HPDE6-E6E7 (cell line): ENCODE results near the gene TBX1.
"Not testable (repeated sequence)": the region's sequence is repeated elsewhere in the genome, so short reads cannot be mapped to it uniquely, and the experiment has no call there.

Experiments
- DNase-seq: peaks from one replicate; pipeline ENCODE4 v3.0.0; 2011; ENCODE audit warnings: missing footprints; ENCODE audit errors: extremely low spot score

The TBX1 gene

GRCh38 chr22:19784384-19785175 lies 24.0 kb downstream of the TBX1 start:
- no peak for DNase-seq

GRCh38 chr22:19785461-19786263 lies 25.1 kb downstream of the TBX1 start:
- DNase-seq = no peak

GRCh38 chr22:19786264-19786585 lies 25.6 kb downstream of the TBX1 start:
- DNase-seq = no peak

GRCh38 chr22:19786959-19787848 lies 26.6 kb downstream of the TBX1 start:
- DNase-seq = no peak

- no peak for DNase-seq
Measured at GRCh38 chr22:19787849-19788141, 27.2 kb downstream of the TBX1 start.

DNA sequence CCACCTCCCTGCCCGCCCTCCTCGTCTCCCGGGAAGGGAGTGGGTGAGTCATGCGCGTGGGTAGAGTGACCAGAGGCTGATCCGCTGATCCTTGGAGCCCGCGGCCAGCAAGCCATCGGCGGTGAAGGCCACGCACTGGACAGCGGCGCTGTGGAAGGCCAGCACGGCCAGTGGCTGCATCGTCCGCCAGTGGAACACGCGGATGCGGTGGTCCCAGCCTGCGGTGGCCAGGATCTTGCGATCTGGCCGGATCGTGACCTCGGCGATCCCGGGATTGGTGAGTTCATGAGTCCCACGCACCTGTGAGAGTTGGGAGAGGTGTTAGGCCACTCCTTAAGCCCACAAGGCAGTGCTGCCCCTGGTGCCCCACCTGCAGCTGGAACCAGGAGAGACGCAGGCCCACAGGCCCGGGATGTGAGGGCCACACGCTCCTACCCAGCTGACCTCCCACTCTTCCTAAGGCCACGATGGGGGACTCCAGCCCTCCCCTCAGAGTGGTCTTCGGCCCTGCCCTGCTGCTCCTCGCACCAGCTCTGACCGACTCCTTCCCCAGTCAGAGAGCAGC lies 28.2 kb downstream of the TBX1 start:
- DNase-seq = no peak

DNA sequence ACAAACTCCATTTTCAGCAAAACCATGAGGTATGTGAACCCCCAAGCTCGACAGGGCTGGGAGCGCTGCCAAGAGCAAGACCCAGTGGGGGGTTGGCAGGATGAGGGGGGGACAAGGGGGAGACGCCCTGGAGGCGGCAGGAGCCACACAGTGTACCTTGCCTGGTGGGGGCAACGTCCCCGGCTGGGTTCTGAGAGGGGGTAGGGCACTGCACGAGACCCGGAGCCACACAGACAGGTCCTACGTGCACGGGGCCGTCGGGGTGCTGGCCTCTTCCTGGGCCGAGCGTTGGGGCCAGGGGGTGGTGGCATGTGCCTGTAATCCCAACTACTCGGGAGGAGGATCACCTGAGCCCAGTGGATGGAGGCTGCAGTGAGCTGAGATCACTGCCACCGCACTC lies 28.8 kb downstream of the TBX1 start:
- no peak for DNase-seq

DNA sequence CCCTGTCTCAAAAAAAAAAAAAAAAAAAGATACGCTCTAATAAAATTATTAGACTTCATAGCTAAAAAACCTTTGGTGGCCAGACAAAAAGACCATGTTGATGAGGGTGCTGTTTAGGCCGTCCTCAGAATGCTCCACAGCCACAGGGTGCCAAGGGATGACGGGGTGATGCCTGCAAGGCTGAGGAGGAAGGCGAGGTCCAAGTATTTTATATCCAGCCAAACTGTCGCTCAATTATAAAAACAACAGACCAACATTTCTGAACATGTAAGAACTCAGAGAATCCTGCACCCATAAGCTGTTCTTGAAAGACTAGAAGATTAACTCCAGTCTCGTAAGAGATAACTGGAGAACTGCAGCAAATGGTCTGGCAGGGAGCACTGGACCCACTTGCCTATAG lies 29.2 kb downstream of the TBX1 start:
- no peak for DNase-seq

DNA sequence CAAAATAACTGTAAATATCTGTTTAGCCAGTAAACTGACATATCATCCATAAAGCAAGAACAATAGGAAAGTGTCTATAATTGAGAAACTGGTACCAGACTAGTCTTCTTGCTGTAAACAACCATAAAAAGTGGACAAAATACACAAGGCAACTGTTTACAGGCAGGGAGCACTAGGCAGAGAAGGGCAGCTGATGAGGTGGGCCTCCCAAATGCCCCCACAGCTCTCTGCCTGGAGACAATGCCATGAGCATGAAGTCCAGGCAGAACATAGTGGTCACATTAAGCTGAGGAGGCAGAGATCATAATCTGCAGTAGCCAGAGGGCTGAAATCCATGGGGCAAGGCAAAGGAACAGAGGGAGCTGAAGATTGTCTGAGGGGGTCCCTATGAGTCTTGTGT lies 30.7 kb downstream of the TBX1 start:
- DNase-seq = no peak

- DNase-seq = no peak
Measured at GRCh38 chr22:19791894-19792293, 31.3 kb downstream of the TBX1 start.

DNA sequence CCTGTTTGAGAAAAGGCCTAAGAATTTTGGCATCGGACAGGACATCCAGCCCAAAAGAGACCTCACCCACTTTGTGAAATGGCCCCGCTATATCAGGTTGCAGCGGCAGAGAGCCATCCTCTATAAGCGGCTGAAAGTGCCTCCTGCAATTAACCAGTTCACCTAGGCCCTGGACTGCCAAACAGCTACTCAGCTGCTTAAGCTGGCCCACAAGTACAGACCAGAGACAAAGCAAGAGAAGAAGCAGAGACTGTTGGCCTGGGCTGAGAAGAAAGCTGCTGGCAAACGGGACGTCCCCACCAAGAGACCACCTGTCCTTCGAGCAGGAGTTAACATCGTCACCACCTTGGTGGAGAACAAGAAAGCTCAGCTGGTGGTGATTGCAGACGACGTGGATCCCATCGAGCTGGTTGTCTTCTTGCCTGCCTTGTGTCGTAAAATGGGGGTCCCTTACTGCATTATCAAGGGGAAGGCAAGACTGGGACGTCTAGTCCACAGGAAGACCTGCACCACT lies 31.9 kb downstream of the TBX1 start:
- not testable (repeated sequence) for DNase-seq

GRCh38 chr22:19793161-19793560 lies 32.6 kb downstream of the TBX1 start:
- DNase-seq = no peak

- no peak for DNase-seq
Measured at GRCh38 chr22:19793661-19794310, 33.2 kb downstream of the TBX1 start.

GRCh38 chr22:19795617-19796008 lies 35.0 kb downstream of the TBX1 start:
- no peak for DNase-seq

DNA sequence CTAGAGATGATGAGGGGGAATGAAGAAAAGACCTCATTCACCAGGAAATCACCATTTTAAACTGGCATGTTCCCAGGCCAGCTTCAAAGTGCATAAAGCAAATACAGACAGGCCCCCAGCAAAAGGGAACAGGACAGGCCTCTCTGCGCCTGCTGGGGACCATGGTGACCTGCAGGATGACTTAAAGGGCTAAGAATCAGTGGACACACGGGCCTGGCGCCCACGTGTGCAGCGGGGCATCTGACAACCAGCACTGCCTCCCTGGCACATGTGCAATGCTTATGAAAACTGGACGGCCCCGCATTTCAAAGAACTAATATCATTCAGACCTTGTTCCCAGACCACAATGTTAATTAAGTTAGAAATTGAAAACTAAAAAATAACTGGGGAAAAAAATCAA lies 35.6 kb downstream of the TBX1 start:
- DNase-seq = no peak

DNA sequence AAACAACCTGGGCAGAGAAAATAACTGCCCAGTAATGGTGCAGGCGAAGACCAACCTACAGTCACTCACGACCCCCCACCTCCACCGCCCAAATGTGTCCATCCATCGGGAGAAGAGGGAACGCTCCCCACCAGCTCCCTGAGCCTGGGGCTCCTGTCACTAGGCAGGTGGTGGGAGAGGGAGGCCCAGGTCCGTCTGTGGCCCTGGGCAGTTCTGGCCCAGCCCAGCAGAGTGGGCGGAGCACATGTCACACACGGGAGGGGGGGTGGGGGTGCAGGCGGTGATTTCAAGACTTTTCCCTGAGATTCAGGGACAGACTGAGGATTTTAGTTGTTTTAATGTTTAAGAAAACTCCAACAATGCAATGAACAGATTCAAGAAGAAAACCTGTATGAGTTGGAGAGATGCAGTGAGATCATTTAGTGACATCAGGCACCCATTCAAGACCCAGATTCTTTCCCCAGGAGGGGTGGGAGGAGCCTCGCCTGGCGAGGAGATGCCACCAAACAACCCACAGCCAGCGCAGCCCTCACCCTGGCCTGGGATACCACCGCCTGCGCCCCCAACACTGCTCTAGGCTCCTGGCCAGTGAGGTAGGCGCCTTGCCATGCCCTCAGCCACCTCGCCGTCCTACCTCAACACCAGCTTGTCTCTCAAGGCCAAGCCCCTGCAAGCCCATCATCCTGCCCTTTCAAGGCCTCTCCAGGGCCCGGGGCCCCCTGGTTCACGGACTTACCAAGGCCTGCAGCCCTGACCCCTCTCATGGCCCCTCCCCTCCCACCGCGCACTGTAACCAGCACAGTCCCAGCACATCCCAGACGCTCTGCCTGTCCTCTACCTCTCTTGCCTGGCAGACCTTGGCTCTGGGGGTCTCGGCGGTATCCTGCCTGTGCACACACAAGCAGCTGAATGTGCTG lies 36.8 kb downstream of the TBX1 start:
- DNase-seq = no peak

GRCh38 chr22:19798003-19798665 lies 37.6 kb downstream of the TBX1 start:
- no peak for DNase-seq

DNA sequence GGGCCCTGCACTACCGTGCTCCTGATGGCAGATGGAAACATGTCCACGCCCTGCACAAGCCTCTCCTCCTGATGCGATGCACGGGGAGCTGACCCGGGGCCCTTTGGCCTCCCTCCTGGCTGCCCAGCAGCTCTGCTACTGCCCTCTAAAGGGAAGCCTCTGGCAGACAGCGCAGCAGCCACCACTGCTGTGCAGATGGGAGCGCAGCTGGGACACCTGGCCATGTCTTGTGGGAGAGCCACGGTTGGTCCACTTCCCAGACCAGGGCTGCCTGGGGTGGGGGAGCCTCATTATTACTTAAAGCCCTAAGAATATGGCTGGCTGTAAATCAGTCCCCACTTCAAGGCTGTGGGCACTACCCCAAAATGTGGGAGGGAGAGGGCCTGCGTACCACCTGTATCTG lies 38.3 kb downstream of the TBX1 start:
- DNase-seq = no peak

GRCh38 chr22:19799322-19800190 lies 39.0 kb downstream of the TBX1 start:
- no peak for DNase-seq
